Activated CD4-positive, alpha-beta T cell treated with anti-CD3 and anti-CD28 coated beads, Interleukin-2, amount 10 ng/mL, durations not matched to agents 7 days and 5 days (primary cell): ENCODE results near the gene LRRC51. TPM values are rescaled to one million over a fixed set of nuclear protein-coding genes. Genes with fewer than 3 reads are reported as not detected.
"Not testable (repeated sequence)": the region's sequence is repeated elsewhere in the genome, so short reads cannot be mapped to it uniquely, and the experiment has no call there.

Source experiments
- CTCF ChIA-PET: fragments of 350-600 bp; sonication (Branson Sonifier 250); formaldehyde crosslinking; loops from one replicate; lab custom pipeline; 2021; ENCODE audit warnings: antibody characterized with exemption; lab: Charles Lee
- POLR2A ChIA-PET: fragments of 350-600 bp; sonication (Branson Sonifier 250); formaldehyde crosslinking; loops from one replicate; lab custom pipeline; 2021; ENCODE audit warnings: antibody characterized with exemption; lab: Charles Lee
- DNase-seq: peaks from one replicate; pipeline ENCODE4 v3.0.0-alpha.2; 2020
- H3K27ac Mint-ChIP-seq: one replicate; pipeline ENCODE4 v1.8.0; 2021; ENCODE audit warnings: mild to moderate bottlenecking, moderate library complexity, mixed read lengths
- H3K27me3 Mint-ChIP-seq: one replicate; pipeline ENCODE4 v1.8.0; 2021; ENCODE audit warnings: mixed read lengths
- H3K36me3 Mint-ChIP-seq: one replicate; pipeline ENCODE4 v1.8.0; 2021; ENCODE audit warnings: low read depth, mixed read lengths
- H3K4me1 Mint-ChIP-seq: one replicate; pipeline ENCODE4 v1.8.0; 2021; ENCODE audit warnings: mixed read lengths
- H3K4me3 Mint-ChIP-seq: one replicate; pipeline ENCODE4 v1.8.0; 2021; ENCODE audit warnings: mild to moderate bottlenecking, moderate library complexity, mixed read lengths
- H3K9me3 Mint-ChIP-seq: one replicate; pipeline ENCODE4 v1.8.0; 2021; ENCODE audit warnings: mixed read lengths
- total RNA-seq, 2 experiments: library from RNA; stranded (reverse); gene quantifications; one replicate each; pipeline ENCODE4 v1.2.3, GENCODE V29; 2021

The LRRC51 gene
- total RNA-seq, 2 experiments from 2014 or later: 9.3 to 9.5 TPM

GRCh38 chr11:72135891-72136683, 55.4 kb downstream of the LRRC51 start:
- Mint-ChIP-seq H3K36me3 (no peaks in the 10 kb centered on the region), H3K4me3 (no peak overlapping the region), H3K27ac (no peak overlapping the region), H3K9me3 (peaks cover 3% of the 10 kb centered on the region), H3K27me3 (peaks cover 16% of the 10 kb centered on the region), H3K4me1 (peaks cover 12% of the 10 kb centered on the region)
- ChIA-PET CTCF (no interaction called here), POLR2A (no interaction called here)
- DNase-seq: no peak

- Mint-ChIP-seq H3K27me3 (peaks cover 16% of the 10 kb centered on the region), H3K36me3 (no peaks in the 10 kb centered on the region), H3K27ac (no peak overlapping the region), H3K4me1 (peaks cover 19% of the 10 kb centered on the region), H3K9me3 (peaks cover 3% of the 10 kb centered on the region), H3K4me3 (no peak overlapping the region)
- ChIA-PET CTCF (interaction anchor here (0.6 kb wide), 1 partner anchor 173 kb away, joined by 3 read pairs; no protein-coding TSS in a partner anchor), POLR2A (no interaction called here)
- no peak for DNase-seq
These were observed 56.1 kb downstream of the LRRC51 start for GRCh38 chr11:72136684-72137262.

- POLR2A ChIA-PET: interaction anchor here (0.5 kb wide), 1 partner anchor 210 kb away, joined by 3 read pairs; the partner anchor contains the start of gene XNDC1N
These were observed 58.3 kb downstream of the LRRC51 start for GRCh38 chr11:72138821-72139390.

GRCh38 chr11:72139500-72139899, 58.9 kb downstream of the LRRC51 start:
- peaks cover 28% of the 10 kb centered on the region for H3K4me1 Mint-ChIP-seq
- peaks cover 3% of the 10 kb centered on the region for H3K9me3 Mint-ChIP-seq
- peaks cover 2% of the 10 kb centered on the region for H3K27me3 Mint-ChIP-seq
- CTCF ChIA-PET: interaction anchor here (0.7 to 1.1 kb wide), 2 partner anchors 11 to 295 kb away, joined by 3 to 4 read pairs; partner anchors contain the start of gene CLPB
- POLR2A ChIA-PET: no interaction called here
- DNase-seq: no peak
- H3K4me3 Mint-ChIP-seq: no peak overlapping the region
- H3K36me3 Mint-ChIP-seq: no peaks in the 10 kb centered on the region
- no peak overlapping the region for H3K27ac Mint-ChIP-seq

More at GRCh38 chr11:72138821-72139390, 58.3 kb downstream of the LRRC51 start:
- Mint-ChIP-seq H3K9me3 (peaks cover 3% of the 10 kb centered on the region), H3K27ac (no peak overlapping the region), H3K27me3 (peaks cover 2% of the 10 kb centered on the region), H3K36me3 (no peaks in the 10 kb centered on the region), H3K4me3 (no peak overlapping the region), H3K4me1 (peaks cover 27% of the 10 kb centered on the region)
- DNase-seq: no peak
- CTCF ChIA-PET: interaction anchor here (0.9 to 1.1 kb wide), 2 partner anchors 10 to 296 kb away, joined by 3 read pairs; partner anchors contain the start of gene CLPB

GRCh38 chr11:72140661-72141060, 60.0 kb downstream of the LRRC51 start:
- Mint-ChIP-seq H3K4me1 (peaks cover 28% of the 10 kb centered on the region), H3K27ac (no peak overlapping the region), H3K27me3 (no peaks in the 10 kb centered on the region), H3K36me3 (no peaks in the 10 kb centered on the region), H3K4me3 (no peak overlapping the region), H3K9me3 (peaks cover 3% of the 10 kb centered on the region)
- DNase-seq: no peak
- ChIA-PET CTCF (interaction anchor here (0.5 to 0.9 kb wide), 3 partner anchors 50 to 1739 kb away, joined by 3 to 4 read pairs (median 3); no protein-coding TSS in a partner anchor), POLR2A (interaction anchor here (0.5 kb wide), 1 partner anchor 107 kb away, joined by 3 read pairs; no protein-coding TSS in a partner anchor)

GRCh38 chr11:72141066-72141465, 60.4 kb downstream of the LRRC51 start:
- Mint-ChIP-seq H3K27me3 (no peaks in the 10 kb centered on the region), H3K9me3 (peaks cover 3% of the 10 kb centered on the region), H3K4me1 (peaks cover 28% of the 10 kb centered on the region), H3K27ac (no peak overlapping the region), H3K36me3 (no peaks in the 10 kb centered on the region), H3K4me3 (no peak overlapping the region)
- DNase-seq: peak; percentile 22
- ChIA-PET CTCF (interaction anchor here (0.5 to 0.9 kb wide), 3 partner anchors 50 to 1739 kb away, joined by 3 to 4 read pairs (median 3); no protein-coding TSS in a partner anchor), POLR2A (interaction anchor here (0.5 kb wide), 1 partner anchor 108 kb away, joined by 3 read pairs; no protein-coding TSS in a partner anchor)

GRCh38 chr11:72142086-72142485, 61.4 kb downstream of the LRRC51 start:
- DNase-seq, H3K9me3 Mint-ChIP-seq, H3K27ac Mint-ChIP-seq, POLR2A ChIA-PET, H3K27me3 Mint-ChIP-seq, H3K36me3 Mint-ChIP-seq, H3K4me3 Mint-ChIP-seq: not testable (repeated sequence)
- CTCF ChIA-PET: interaction anchor here (0.8 kb wide), 1 partner anchor 128 kb away, joined by 4 read pairs; no protein-coding TSS in a partner anchor
- peaks cover 22% of the 10 kb centered on the region for H3K4me1 Mint-ChIP-seq

- POLR2A ChIA-PET, H3K4me3 Mint-ChIP-seq: not testable (repeated sequence)
- CTCF ChIA-PET: interaction anchor here (1.2 kb wide), 1 partner anchor 87 kb away, joined by 3 read pairs; no protein-coding TSS in a partner anchor
These were observed 61.9 kb downstream of the LRRC51 start for GRCh38 chr11:72142543-72142942.

GRCh38 chr11:72144807-72145565, 64.3 kb downstream of the LRRC51 start:
- H3K9me3 Mint-ChIP-seq: no peaks in the 10 kb centered on the region
- H3K36me3 Mint-ChIP-seq: no peaks in the 10 kb centered on the region
- ChIA-PET POLR2A (interaction anchor here (0.7 kb wide), 1 partner anchor 37 kb away, joined by 9 read pairs; no protein-coding TSS in a partner anchor), CTCF (interaction anchor here (0.6 to 2.4 kb wide), 18 partner anchors 9 to 393 kb away, joined by 3 to 11 read pairs (median 4); partner anchors contain the start of genes ANAPC15 and XNDC1N)
- H3K27ac Mint-ChIP-seq: no peak overlapping the region
- peaks cover 4% of the 10 kb centered on the region for H3K27me3 Mint-ChIP-seq
- no peak overlapping the region for H3K4me3 Mint-ChIP-seq
- peaks cover 22% of the 10 kb centered on the region for H3K4me1 Mint-ChIP-seq
- DNase-seq: no peak

More at GRCh38 chr11:72142543-72142942, 61.9 kb downstream of the LRRC51 start:
- not testable (repeated sequence) for H3K9me3 Mint-ChIP-seq, H3K27me3 Mint-ChIP-seq, H3K36me3 Mint-ChIP-seq, DNase-seq, H3K27ac Mint-ChIP-seq
- H3K4me1 Mint-ChIP-seq: peaks cover 22% of the 10 kb centered on the region
